ENCODE data around the gene KRTAP12-4.

GRCh38 chr21:44615466-44615865 is 39.0 kb downstream of the KRTAP12-4 start:
- no peak for TF ChIP-seq CTCF (IDR thresholded peaks at IDR 0.05)
- TF ChIP-seq POLR2A (IDR thresholded peaks at IDR 0.05), result no peak
- TF ChIP-seq POLR2AphosphoS5 (IDR thresholded peaks at IDR 0.05), result no peak
